GM23338 (cell line): ENCODE results near the gene PSMA2. TPM values are rescaled to one million over a fixed set of nuclear protein-coding genes. Genes with fewer than 3 reads are reported as not detected.

Source experiments
- ATAC-seq: fragments of 200-7000 bp; cut with Tn5 transposase; 3 replicates; pipeline ENCODE4 v1.9.1; 2020
- DNase-seq: peaks from one replicate; pipeline ENCODE4 v3.0.0-alpha.2; 2015; ENCODE audit warnings: low spot score
- H2AFZ ChIP-seq: fragments of 200-600 bp; sonication (generic); 2 replicates; pipeline ENCODE4 v1.8.0; 2016; ENCODE audit warnings: antibody characterized with exemption, mild to moderate bottlenecking, moderate library complexity
- H3F3A ChIP-seq: fragments of 200-600 bp; sonication (generic); replicated peaks from 2 replicates; pipeline ENCODE4 v1.8.0; 2017; ENCODE audit warnings: antibody characterized with exemption, mixed run types, low read depth
- H3K27ac ChIP-seq: fragments of 200-600 bp; sonication (generic); 2 replicates; pipeline ENCODE4 v1.6.1; 2016; ENCODE audit warnings: low read depth
- H3K27me3 ChIP-seq: fragments of 200-600 bp; sonication (generic); 2 replicates; pipeline ENCODE4 v1.8.0; 2016; ENCODE audit warnings: mild to moderate bottlenecking, mixed run types, moderate library complexity; ENCODE audit not compliant: insufficient read depth
- H3K36me3 ChIP-seq: fragments of 200-600 bp; sonication (generic); 2 replicates; pipeline ENCODE4 v1.8.0; 2016; ENCODE audit warnings: mild to moderate bottlenecking; ENCODE audit not compliant: insufficient read depth
- H3K4me1 ChIP-seq: fragments of 200-600 bp; sonication (generic); 2 replicates; pipeline ENCODE4 v1.8.0; 2016; ENCODE audit warnings: mild to moderate bottlenecking, moderate library complexity; ENCODE audit not compliant: insufficient read depth
- H3K4me2 ChIP-seq: fragments of 200-600 bp; sonication (generic); 2 replicates; pipeline ENCODE4 v1.7.1; 2017; ENCODE audit warnings: mixed run types
- H3K4me3 ChIP-seq: fragments of 200-600 bp; sonication (generic); 2 replicates; pipeline ENCODE4 v1.6.1; 2016; ENCODE audit warnings: mixed run types
- H3K79me2 ChIP-seq: fragments of 200-600 bp; sonication (generic); replicated peaks from 2 replicates; pipeline ENCODE4 v1.8.0; 2017; ENCODE audit warnings: mild to moderate bottlenecking; ENCODE audit not compliant: insufficient read depth
- H3K9me2 ChIP-seq: fragments of 200-600 bp; sonication (generic); 2 replicates; pipeline ENCODE4 v1.8.0; 2017; ENCODE audit not compliant: insufficient read depth
- H4K20me1 ChIP-seq: fragments of 200-600 bp; sonication (generic); replicated peaks from 2 replicates; pipeline ENCODE4 v1.8.0; 2017; ENCODE audit warnings: mild to moderate bottlenecking; ENCODE audit not compliant: insufficient read depth
- H3K27ac Mint-ChIP-seq: 2 replicates; pipeline ENCODE4 v1.8.0; 2020; ENCODE audit warnings: inconsistent platforms, mild to moderate bottlenecking, moderate library complexity, mixed read lengths
- H3K27me3 Mint-ChIP-seq: 3 replicates; pipeline ENCODE4 v1.8.0; 2022; ENCODE audit warnings: low read depth, mild to moderate bottlenecking, moderate library complexity, mixed read lengths, inconsistent platforms; ENCODE audit not compliant: insufficient read depth, poor library complexity
- H3K36me3 Mint-ChIP-seq: 3 replicates; pipeline ENCODE4 v1.8.0; 2021; ENCODE audit warnings: low read depth, mild to moderate bottlenecking, inconsistent platforms, moderate library complexity, mixed read lengths
- H3K4me1 Mint-ChIP-seq: 3 replicates; pipeline ENCODE4 v1.8.0; 2020; ENCODE audit warnings: mild to moderate bottlenecking, inconsistent platforms, mixed read lengths
- H3K4me3 Mint-ChIP-seq: 3 replicates; pipeline ENCODE4 v1.8.0; 2021; ENCODE audit warnings: moderate library complexity, mild to moderate bottlenecking, inconsistent platforms, mixed read lengths
- H3K9me3 Mint-ChIP-seq: 3 replicates; pipeline ENCODE4 v1.8.0; 2020; ENCODE audit warnings: moderate library complexity, mild to moderate bottlenecking, inconsistent platforms, mixed read lengths
- CREB1 ChIP-seq: fragments of 250-450 bp; sonication (Bioruptor Pico); IDR thresholded peaks from 2 replicates; pipeline ENCODE4 v1.5.0; 2020; ENCODE audit warnings: low read depth, mild to moderate bottlenecking, moderate library complexity
- ETS1 ChIP-seq: IDR thresholded peaks from 2 replicates; pipeline ENCODE4 v1.6.1; 2016; ENCODE audit warnings: antibody characterized with exemption
- EZH2phosphoT487 ChIP-seq: fragments of 200-600 bp; sonication (generic); IDR thresholded peaks from one replicate; pipeline ENCODE4 v1.8.1; 2018; ENCODE audit warnings: antibody characterized with exemption; ENCODE audit not compliant: unreplicated experiment
- STAT1 ChIP-seq: IDR thresholded peaks from one replicate; pipeline ENCODE4 v1.6.1; 2016; ENCODE audit warnings: antibody characterized with exemption; ENCODE audit not compliant: unreplicated experiment
- ZNF331 ChIP-seq: fragments of 250-450 bp; sonication (Bioruptor Pico); IDR thresholded peaks from 2 replicates; pipeline ENCODE4 v1.5.0; 2020; ENCODE audit warnings: low read depth, mild to moderate bottlenecking, moderate library complexity
- ZNF462 ChIP-seq: fragments of 250-450 bp; sonication (Bioruptor Pico); IDR thresholded peaks from 2 replicates; pipeline ENCODE4 v1.5.0; 2020; ENCODE audit warnings: mild to moderate bottlenecking, moderate library complexity
- polyA plus RNA-seq: library from polyadenylated mRNA; unstranded; fragments of >200 nt; fragmentation: Nextera tagmentation; extraction: Ambion mirVana; gene quantifications from 2 replicates; pipeline ENCODE4 v1.2.1, GENCODE V29; 2016
- total RNA-seq: library from RNA; depleted of rRNA; stranded (reverse); fragments of >200 nt; shearing (Covaris generic); gene quantifications from 2 replicates; pipeline ENCODE4 v1.2.3, GENCODE V29; 2014

The PSMA2 gene
- total and polyA plus RNA-seq, 2 experiments from 2014 or later: 178 to 678 TPM

DNA sequence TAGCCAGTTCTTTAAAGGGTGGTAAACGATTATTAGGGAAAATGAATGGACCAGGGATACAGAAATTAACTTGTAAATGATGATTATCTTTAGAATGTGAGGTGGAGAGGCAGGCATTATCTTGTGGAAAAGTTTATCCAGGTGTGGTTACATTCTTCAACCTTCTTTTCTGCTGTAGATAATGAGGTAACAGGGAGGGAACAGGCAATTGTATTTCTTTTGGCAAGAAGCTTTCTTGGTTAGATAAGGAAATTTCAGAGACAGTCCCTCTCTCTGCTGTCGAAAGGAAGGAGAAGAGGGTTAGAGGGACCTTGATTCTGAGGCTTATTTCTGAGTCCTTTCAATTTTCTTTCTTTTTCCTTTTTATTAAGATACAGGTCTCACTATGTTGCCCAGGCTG, 32.3 kb upstream of the PSMA2 start (continued):
- TF ChIP-seq ZNF462 (CRISPR knock-in tag): no peak
- no peak for TF ChIP-seq ZNF331 (CRISPR knock-in tag)
- TF ChIP-seq CREB1 (CRISPR knock-in tag): no peak
- TF ChIP-seq EZH2phosphoT487: no peak
- TF ChIP-seq STAT1: no peak
- TF ChIP-seq ETS1: no peak

DNA sequence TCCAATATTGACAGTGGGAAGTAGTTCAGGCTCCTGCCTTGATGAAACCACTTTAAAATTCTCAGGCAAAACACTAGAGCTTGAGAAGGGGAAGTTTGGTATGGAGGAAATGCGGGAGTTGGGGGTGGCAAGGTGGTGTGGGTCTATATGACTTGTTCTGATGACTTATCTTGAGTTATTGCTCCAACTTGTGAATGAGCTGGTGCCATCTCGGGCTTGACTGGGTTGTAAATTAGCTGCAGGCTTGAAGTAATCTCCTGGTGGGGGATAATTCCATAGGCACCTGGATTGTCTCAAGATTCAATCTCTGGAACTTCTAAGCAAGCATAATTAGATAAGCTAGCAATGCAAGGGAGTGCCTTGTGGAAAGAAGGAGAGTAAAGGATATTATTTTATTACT, 29.2 kb upstream of the PSMA2 start:
- H3K27ac Mint-ChIP-seq: no peak overlapping the region
- Histone ChIP-seq H3K4me3 (no peak overlapping the region), H4K20me1 (no peaks in the 10 kb centered on the region), H3K79me2 (no peaks in the 10 kb centered on the region), H3K9me2 (no peaks in the 10 kb centered on the region), H3K36me3 (no peaks in the 10 kb centered on the region; the same call in 1 of the 2 replicates), H3F3A (no peaks in the 10 kb centered on the region), H3K27me3 (no peaks in the 10 kb centered on the region), H3K27ac (no peak overlapping the region), H3K4me2 (no peak overlapping the region), H3K4me1 (peaks cover 22% of the 10 kb centered on the region; the same call in 1 of the 2 replicates), H2AFZ (no peak overlapping the region)
- H3K4me1 Mint-ChIP-seq: peaks cover 17% of the 10 kb centered on the region
- no peaks in the 10 kb centered on the region for H3K27me3 Mint-ChIP-seq
- H3K4me3 Mint-ChIP-seq: no peak overlapping the region
- ATAC-seq (no peak), DNase-seq (no peak)
- H3K9me3 Mint-ChIP-seq: peaks cover 33% of the 10 kb centered on the region
- peaks cover 15% of the 10 kb centered on the region; the same call in 1 of the 3 replicates for H3K36me3 Mint-ChIP-seq
- TF ChIP-seq ETS1 (no peak), ZNF462 (CRISPR knock-in tag) (no peak)
